GM18519 (cell line): ENCODE data around the gene PCDHGA11.
"Not testable (repeated sequence)": the region's sequence is repeated elsewhere in the genome, so short reads cannot be mapped to it uniquely, and the experiment has no call there.

Source experiments
- ATAC-seq: cut with Tn5 transposase; IDR thresholded peaks from one replicate; pipeline ENCODE4 v1.9.1; 2021; ENCODE audit warnings: mild to moderate bottlenecking, moderate library complexity; ENCODE audit not compliant: unreplicated experiment, low FRiP score

Gene PCDHGA11

GRCh38 chr5:141397756-141398551 is 22.9 kb upstream of the PCDHGA11 start, which contains the start of gene PCDHGB5:
TSS of gene PCDHGB5 (plus strand) at chr5:141397947. CDS start at chr5:141398128, 181 bp downstream.
- ATAC-seq: peak; percentile 92

- ATAC-seq: no peak
These were observed 22.2 kb upstream of the PCDHGA11 start for GRCh38 chr5:141398608-141399007.

GRCh38 chr5:141399555-141400258 is 21.1 kb upstream of the PCDHGA11 start:
- no peak for ATAC-seq

GRCh38 chr5:141402553-141403243 is 18.2 kb upstream of the PCDHGA11 start, which contains the start of gene PCDHGA9:
TSS of gene PCDHGA9 (plus strand) at chr5:141402778. CDS start at chr5:141402953, 175 bp downstream.
- no peak for ATAC-seq

GRCh38 chr5:141403387-141403786 is 17.5 kb upstream of the PCDHGA11 start:
- no peak for ATAC-seq

GRCh38 chr5:141407790-141408505 is 12.9 kb upstream of the PCDHGA11 start, which contains the start of gene PCDHGB6:
TSS of gene PCDHGB6 (plus strand) at chr5:141408021. CDS start at chr5:141408203, 182 bp downstream.
- not testable (repeated sequence) for ATAC-seq

- ATAC-seq: no peak
These were observed 11.1 kb upstream of the PCDHGA11 start for GRCh38 chr5:141409598-141410306.

GRCh38 chr5:141411575-141411974 is 9.3 kb upstream of the PCDHGA11 start:
- no peak for ATAC-seq

- ATAC-seq: peak; percentile 74
These were observed 7.9 kb upstream of the PCDHGA11 start, which contains the start of gene PCDHGA10 for GRCh38 chr5:141412854-141413539. TSS of gene PCDHGA10 (plus strand) at chr5:141412987. CDS start at chr5:141413176, 189 bp downstream.

GRCh38 chr5:141413540-141414069 is 7.2 kb upstream of the PCDHGA11 start:
- ATAC-seq: no peak

- ATAC-seq: not testable (repeated sequence)
These were observed 6.1 kb upstream of the PCDHGA11 start for GRCh38 chr5:141414548-141415274.

GRCh38 chr5:141415275-141415618 is 5.6 kb upstream of the PCDHGA11 start:
- not testable (repeated sequence) for ATAC-seq

- peak; percentile 60 for ATAC-seq
These were observed 3.2 kb upstream of the PCDHGA11 start, which contains the start of gene PCDHGB7 for GRCh38 chr5:141417494-141418172. TSS of gene PCDHGB7 (plus strand) at chr5:141417677. CDS start at chr5:141417860, 183 bp downstream.

GRCh38 chr5:141419074-141419880 is 1.6 kb upstream of the PCDHGA11 start:
- no peak for ATAC-seq

GRCh38 chr5:141421489-141421855 is 621 bp downstream of the PCDHGA11 start:
- ATAC-seq: no peak

- no peak for ATAC-seq
These were observed 2.0 kb downstream of the PCDHGA11 start for GRCh38 chr5:141422742-141423291.
